ENCODE results near the gene C3AR1.
"Not testable (repeated sequence)": the region's sequence is repeated elsewhere in the genome, so short reads cannot be mapped to it uniquely, and the experiment has no call there.

The C3AR1 gene

GRCh38 chr12:8088574-8088973, 22.4 kb upstream of the C3AR1 start:
- no peak for DNase-seq (ENCODE audit: low spot score)
- Histone ChIP-seq H3K27ac (no peak overlapping the region), H3K4me3 (no peak overlapping the region)
- no peak for TF ChIP-seq CTCF (IDR thresholded peaks at IDR 0.05)

GRCh38 chr12:8087666-8088065, 21.5 kb upstream of the C3AR1 start:
- no peak for TF ChIP-seq CTCF (IDR thresholded peaks at IDR 0.05)
- DNase-seq (ENCODE audit: low spot score): no peak
- no peak overlapping the region for H3K4me3 ChIP-seq
- H3K27ac ChIP-seq: no peak overlapping the region

- not testable (repeated sequence) for DNase-seq (ENCODE audit: low spot score); H3K4me3 ChIP-seq; H3K27ac ChIP-seq
Measured at GRCh38 chr12:8084351-8084750, 18.2 kb upstream of the C3AR1 start.

GRCh38 chr12:8082808-8083100, 16.6 kb upstream of the C3AR1 start:
- no peak for TF ChIP-seq CTCF (IDR thresholded peaks at IDR 0.05)
- peak overlapping the region; percentile 76 for H3K4me3 ChIP-seq
- H3K27ac ChIP-seq: peak overlapping the region; percentile 88 to 96
- DNase-seq (ENCODE audit: low spot score): no peak

GRCh38 chr12:8081251-8081920, 15.2 kb upstream of the C3AR1 start:
- Histone ChIP-seq H3K4me3 (peak overlapping the region; percentile 76), H3K27ac (peak overlapping the region; percentile 88 to 96)
- TF ChIP-seq CTCF (IDR thresholded peaks at IDR 0.05): no peak
- no peak for DNase-seq (ENCODE audit: low spot score)

- H3K4me3 ChIP-seq: no peak overlapping the region
- TF ChIP-seq CTCF (IDR thresholded peaks at IDR 0.05): no peak
- H3K27ac ChIP-seq: no peak overlapping the region
- no peak for DNase-seq (ENCODE audit: low spot score)
Measured at GRCh38 chr12:8080120-8080519, 14.0 kb upstream of the C3AR1 start.

- no peak for DNase-seq (ENCODE audit: low spot score)
- TF ChIP-seq CTCF (IDR thresholded peaks at IDR 0.05): no peak
- Histone ChIP-seq H3K27ac (no peak overlapping the region), H3K4me3 (no peak overlapping the region)
Measured at GRCh38 chr12:8078916-8079315, 12.8 kb upstream of the C3AR1 start.

- no peak overlapping the region for H3K4me3 ChIP-seq
- DNase-seq (ENCODE audit: low spot score): no peak
- no peak overlapping the region for H3K27ac ChIP-seq
- TF ChIP-seq CTCF (IDR thresholded peaks at IDR 0.05): no peak
Measured at GRCh38 chr12:8078398-8078797, 12.2 kb upstream of the C3AR1 start.

All from coronary artery (tissue), 2 donors.